H1 (cell line): ENCODE measurements around the gene EXD3. TPM values are rescaled to one million over a fixed set of nuclear protein-coding genes. Genes with fewer than 3 reads are reported as not detected.

Experiments used
- CTCF ChIA-PET: fragments of 300-600 bp; sonication (Branson Sonifier 250); formaldehyde crosslinking; loops from one replicate; lab custom pipeline; 2021; ENCODE audit not compliant: partially characterized antibody; lab: Charles Lee
- POLR2A ChIA-PET: fragments of 300-600 bp; sonication (Branson Sonifier 250); formaldehyde crosslinking; loops from one replicate; lab custom pipeline; 2021; ENCODE audit warnings: inconsistent platforms; ENCODE audit not compliant: partially characterized antibody; lab: Charles Lee
- DNase-seq, 2 experiments: peaks; one replicate each; pipeline versions ENCODE4 v3.0.0 to v3.0.0-alpha.2; 2010 to 2022; ENCODE audit warnings: low spot score in 2 of 2, low read depth in 1 of 2, mixed read lengths in 1 of 2
- FAIRE-seq: peaks from 2 replicates; lab custom pipeline; 2011; peaks lifted over from hg19 to GRCh38; lab: Jason Lieb, UNC
- H2AFZ ChIP-seq: 2 replicates; pipeline ENCODE4 v1.8.1; 2012; ENCODE audit warnings: low read length, inconsistent platforms
- H2AK5ac ChIP-seq: 2 replicates; pipeline ENCODE4 v1.6.1; 2013; ENCODE audit warnings: low read depth, low read length
- H2BK120ac ChIP-seq: replicated peaks from 2 replicates; pipeline ENCODE3; 2013; ENCODE audit warnings: low read depth, low read length, inconsistent platforms
- H2BK12ac ChIP-seq: 2 replicates; pipeline ENCODE4 v1.6.1; 2013; ENCODE audit warnings: low read depth, low read length
- H2BK15ac ChIP-seq: 2 replicates; pipeline ENCODE4 v1.6.1; 2013; ENCODE audit warnings: low read length
- H2BK20ac ChIP-seq: 2 replicates; pipeline ENCODE4 v1.6.1; 2013; ENCODE audit warnings: low read length
- H2BK5ac ChIP-seq: 2 replicates; pipeline ENCODE4 v1.6.1; 2013; ENCODE audit warnings: low read depth, low read length
- H3K14ac ChIP-seq: 2 replicates; pipeline ENCODE4 v1.6.1; 2013; ENCODE audit warnings: inconsistent platforms; ENCODE audit not compliant: insufficient read length
- H3K18ac ChIP-seq: 2 replicates; pipeline ENCODE4 v1.6.1; 2013; ENCODE audit warnings: low read length; ENCODE audit errors: extremely low read depth
- H3K23ac ChIP-seq: 2 replicates; pipeline ENCODE4 v1.6.1; 2013; ENCODE audit warnings: inconsistent platforms; ENCODE audit not compliant: insufficient read length
- H3K23me2 ChIP-seq: 2 replicates; pipeline ENCODE4 v1.6.1; 2013; ENCODE audit warnings: low read depth, low read length
- H3K27ac ChIP-seq: 2 replicates; pipeline ENCODE4 v1.6.1; 2011; ENCODE audit warnings: low read depth, low read length, inconsistent platforms
- H3K27me3 ChIP-seq, 4 experiments: replicated peaks in 1 of 4; 1 replicate in 1 of 4; 2 replicates in 3 of 4; pipeline versions ENCODE4 v1.6.1 to v1.8.1; 2011 to 2013; ENCODE audit warnings: low read length in 3 of 4, mild to moderate bottlenecking in 3 of 4, inconsistent platforms in 2 of 4, mixed read lengths in 2 of 4, moderate library complexity in 1 of 4; ENCODE audit not compliant: control insufficient read depth in 3 of 4, insufficient read depth in 3 of 4; ENCODE audit errors: extremely low read depth in 1 of 4
- H3K36me3 ChIP-seq, 4 experiments: 2 replicates each; pipeline versions ENCODE4 v1.6.1 to v1.8.1; 2011 to 2013; ENCODE audit warnings: mild to moderate bottlenecking in 4 of 4, low read length in 3 of 4, moderate library complexity in 2 of 4, control low read depth in 1 of 4, inconsistent platforms in 1 of 4; ENCODE audit not compliant: insufficient read depth in 4 of 4, control insufficient read depth in 2 of 4
- H3K4ac ChIP-seq: replicated peaks from 2 replicates; pipeline ENCODE3; 2013; ENCODE audit warnings: low read length, low read depth, mixed read lengths, inconsistent platforms; ENCODE audit not compliant: insufficient read length
- H3K4me1 ChIP-seq, 4 experiments: replicated peaks in 1 of 4; 1 replicate in 1 of 4; 2 replicates in 3 of 4; pipeline versions ENCODE4 v1.6.1 to v1.8.1; 2011 to 2013; ENCODE audit warnings: low read length in 3 of 4, inconsistent platforms in 2 of 4, mixed read lengths in 1 of 4; ENCODE audit not compliant: insufficient read depth in 4 of 4, control insufficient read depth in 3 of 4
- H3K4me2 ChIP-seq, 2 experiments: 2 replicates each; pipeline versions ENCODE4 v1.6.1 to v1.8.1; 2011 to 2013; ENCODE audit warnings: low read depth in 2 of 2, low read length in 2 of 2, control low read depth in 1 of 2, inconsistent platforms in 1 of 2, mild to moderate bottlenecking in 1 of 2; ENCODE audit not compliant: insufficient read depth in 1 of 2
- H3K4me3 ChIP-seq, 4 experiments: fragments of 200-600, 300-600 bp in 1 of 4; sonication (generic), shearing (Covaris generic), sonication (Bioruptor Twin) in 1 of 4; 2 replicates each; pipeline versions ENCODE4 v1.5.1 to v1.8.1; 2011 to 2016; ENCODE audit warnings: low read length in 4 of 4, low read depth in 3 of 4, control low read depth in 2 of 4, inconsistent platforms in 2 of 4, mild to moderate bottlenecking in 2 of 4, mixed read lengths in 1 of 4, moderate library complexity in 1 of 4; ENCODE audit not compliant: insufficient read depth in 2 of 4; ENCODE audit errors: extremely low read depth in 1 of 4
- H3K56ac ChIP-seq: replicated peaks from 2 replicates; pipeline ENCODE3; 2013; ENCODE audit warnings: low read depth, mild to moderate bottlenecking, mixed read lengths, low read length, inconsistent platforms; ENCODE audit not compliant: insufficient read length
- H3K79me1 ChIP-seq: 2 replicates; pipeline ENCODE4 v1.6.1; 2013; ENCODE audit warnings: low read depth, low read length, control low read depth
- H3K79me2 ChIP-seq, 2 experiments: 2 replicates each; pipeline versions ENCODE4 v1.6.1 to v1.8.1; 2012 to 2013; ENCODE audit warnings: low read length in 2 of 2, mild to moderate bottlenecking in 2 of 2, inconsistent platforms in 1 of 2; ENCODE audit not compliant: insufficient read depth in 2 of 2, control insufficient read depth in 1 of 2
- H3K9ac ChIP-seq, 4 experiments: replicated peaks in 1 of 4; 1 replicate in 1 of 4; 2 replicates in 3 of 4; pipeline versions ENCODE4 v1.6.1 to v1.8.1; 2011 to 2013; ENCODE audit warnings: low read depth in 3 of 4, low read length in 3 of 4, control low read depth in 2 of 4, mild to moderate bottlenecking in 2 of 4, moderate library complexity in 2 of 4, inconsistent platforms in 1 of 4; ENCODE audit errors: extremely low read depth in 1 of 4
- H3K9me3 ChIP-seq, 2 experiments: 2 replicates each; pipeline versions ENCODE4 v1.6.1 to v1.8.1; 2012 to 2013; ENCODE audit warnings: mild to moderate bottlenecking in 2 of 2, moderate library complexity in 2 of 2, control low read depth in 1 of 2, inconsistent platforms in 1 of 2, low read depth in 1 of 2, low read length in 1 of 2, mixed read lengths in 1 of 2; ENCODE audit not compliant: insufficient read depth in 2 of 2
- H4K20me1 ChIP-seq, 2 experiments: replicated peaks in 1 of 2; 2 replicates each; pipeline versions ENCODE3 to v1.8.1; 2011 to 2013; ENCODE audit warnings: inconsistent platforms in 2 of 2, low read length in 2 of 2, mild to moderate bottlenecking in 1 of 2; ENCODE audit not compliant: insufficient read depth in 2 of 2, control insufficient read depth in 1 of 2
- H4K5ac ChIP-seq: 2 replicates; pipeline ENCODE4 v1.6.1; 2013; ENCODE audit warnings: low read length, low read depth, mixed read lengths, inconsistent platforms; ENCODE audit not compliant: insufficient read length
- H4K8ac ChIP-seq: 2 replicates; pipeline ENCODE4 v1.8.0; 2013; ENCODE audit warnings: mild to moderate bottlenecking, moderate library complexity, low read length, inconsistent platforms; ENCODE audit not compliant: insufficient read depth; ENCODE audit errors: extremely low read depth
- H4K91ac ChIP-seq: replicated peaks from 2 replicates; pipeline ENCODE3; 2013; ENCODE audit warnings: low read length, mixed read lengths, inconsistent platforms; ENCODE audit not compliant: insufficient read length
- ASH2L ChIP-seq: fragments of 200-600, 300-600 bp; sonication (generic); IDR thresholded peaks from one replicate; pipeline ENCODE4 v1.7.1; 2017; ENCODE audit warnings: low read length
- BRCA1 ChIP-seq: IDR thresholded peaks from 2 replicates; pipeline ENCODE4 v1.6.1; 2012; ENCODE audit warnings: low read depth, low read length, improper control_type of control experiment
- CEBPB ChIP-seq: IDR thresholded peaks from 2 replicates; pipeline ENCODE4 v1.6.1; 2012; ENCODE audit warnings: low read depth, low read length
- CTBP2 ChIP-seq: IDR thresholded peaks from 2 replicates; pipeline ENCODE4 v1.7.0; 2011; ENCODE audit warnings: borderline replicate concordance, mild to moderate bottlenecking, moderate library complexity, mixed read lengths, low read length; ENCODE audit not compliant: insufficient read depth, insufficient read length
- EGR1 ChIP-seq: IDR thresholded peaks from 2 replicates; pipeline ENCODE4 v1.6.1; 2011; ENCODE audit warnings: low read depth, low read length, borderline replicate concordance
- EP300 ChIP-seq, 2 experiments: IDR thresholded peaks; 1 replicate in 1 of 2; 2 replicates in 1 of 2; pipeline ENCODE4 v1.6.1; 2011 to 2012; ENCODE audit warnings: low read depth in 2 of 2, low read length in 2 of 2, mild to moderate bottlenecking in 2 of 2, borderline replicate concordance in 1 of 2, inconsistent platforms in 1 of 2, moderate library complexity in 1 of 2
- RAD21 ChIP-seq, 2 experiments: IDR thresholded peaks in 1 of 2; conservative IDR thresholded peaks in 1 of 2; 2 replicates each; pipeline ENCODE4 v1.6.1; 2011; ENCODE audit warnings: low read depth in 2 of 2, low read length in 2 of 2, improper control_type of control experiment in 1 of 2, inconsistent platforms in 1 of 2, mild to moderate bottlenecking in 1 of 2, moderate library complexity in 1 of 2
- SAP30 ChIP-seq: fragments of 300-600 bp; sonication (generic); IDR thresholded peaks from 2 replicates; pipeline ENCODE4 v1.7.1; 2012; ENCODE audit warnings: low read length, moderate library complexity, mild to moderate bottlenecking, inconsistent platforms; ENCODE audit not compliant: insufficient read depth, insufficient replicate concordance
- SP4 ChIP-seq: IDR thresholded peaks from 2 replicates; pipeline ENCODE4 v1.6.1; 2012; ENCODE audit warnings: low read length, inconsistent platforms
- SRF ChIP-seq: IDR thresholded peaks from 2 replicates; pipeline ENCODE4 v1.6.1; 2011; ENCODE audit warnings: mild to moderate bottlenecking, low read depth, low read length, moderate library complexity
- TAF7 ChIP-seq: optimal IDR thresholded peaks from 2 replicates; pipeline ENCODE3; 2011; ENCODE audit warnings: low read depth, mild to moderate bottlenecking, inconsistent platforms, low read length, moderate library complexity, borderline replicate concordance
- YY1 ChIP-seq: IDR thresholded peaks from 2 replicates; pipeline ENCODE4 v1.6.1; 2011; ENCODE audit warnings: low read depth, mild to moderate bottlenecking, low read length
- WGBS, 2 experiments: shearing (Covaris generic) in 1 of 2; methylation state at CpG; one replicate each; pipeline versions ENCODE4 v1.1.6 to v1.1.7; 2013 to 2015; ENCODE audit warnings: low lambda C conversion rate in 2 of 2, mixed read lengths in 2 of 2, inconsistent platforms in 1 of 2, low coverage in 1 of 2, missing lambda C conversion rate in 1 of 2; ENCODE audit not compliant: insufficient replicate concordance in 2 of 2, insufficient coverage in 1 of 2, insufficient read length in 1 of 2; ENCODE audit errors: extremely low coverage in 1 of 2, missing lambda C conversion rate in 1 of 2; 5-methylcytosine and 5-hydroxymethylcytosine counted together
- polyA plus RNA-seq, 7 experiments: library from polyadenylated mRNA; depleted of rRNA in 3 of 7; stranded (reverse) in 5 of 7; unstranded in 2 of 7; fragments of >200 nt in 5 of 7; fragments of 200-250 nt in 2 of 7; gene quantifications; 1 replicate in 5 of 7; 2 replicates in 1 of 7; 4 replicates in 1 of 7; pipeline versions ENCODE4 v1.2.1 to v1.2.3, GENCODE V29; 2011 to 2013; ENCODE audit warnings: missing spikeins in 2 of 7, mixed read lengths in 2 of 7
- total RNA-seq: library from RNA; stranded (reverse); fragmentation: NEBNext Ultra II Directional; extraction: Animal tissue kit (Norgen Biotek cat#: 25700); gene quantifications from 2 replicates; pipeline ENCODE4 v1.2.1, GENCODE V29; 2021

Gene EXD3
- total and polyA plus RNA-seq, 2 of the 8 experiments (the other 6 are each of a cell fraction or from before 2014, with no cell fraction given) = 7.2 to 9.4 TPM

- H3K18ac ChIP-seq = no peak overlapping the region; the same call in 1 of the 2 replicates
- no peaks in the 10 kb centered on the region for H3K36me3 ChIP-seq
- H3K4me2 ChIP-seq = peak overlapping the region in 1 of 2 experiments; percentile 26; a peak in 1 of 4 replicates
- FAIRE-seq (no peak), DNase-seq (peak in 1 of 2 experiments; percentile 49)
- H4K5ac ChIP-seq = no peak overlapping the region
- H2BK5ac ChIP-seq = no peak overlapping the region
- H2AK5ac ChIP-seq = no peak overlapping the region
- H3K4me3 ChIP-seq = no peak overlapping the region; a peak in 1 of 8 replicates
- H4K20me1 ChIP-seq = no peaks in the 10 kb centered on the region
- H2AFZ ChIP-seq = no peak overlapping the region
- H2BK15ac ChIP-seq = peak overlapping the region; percentile 46; the same call in 1 of the 2 replicates
- H2BK12ac ChIP-seq = no peak overlapping the region
- H3K4me1 ChIP-seq = peaks cover 0 to 35% (median 15%) of the 10 kb centered on the region in 4 experiments; a peak in 6 of 7 replicates
- POLR2A ChIA-PET = interaction anchor here (1.0 to 11.9 kb wide), 7 partner anchors 8 to 276 kb away, joined by 3 to 129 read pairs (median 3); partner anchors contain the start of genes NRARP and TUBB4B
- peaks cover 0 to 4% (median 0%) of the 10 kb centered on the region in 4 experiments; a peak in 2 of 7 replicates for H3K27me3 ChIP-seq
- no peaks in the 10 kb centered on the region for H3K9me3 ChIP-seq
- H2BK20ac ChIP-seq = no peak overlapping the region
- CTCF ChIA-PET = interaction anchor here (1.1 to 5.7 kb wide), 6 partner anchors 14 to 127 kb away, joined by 3 to 55 read pairs (median 5); partner anchors contain the start of genes EXD3, NOXA1 and NRARP
- no peak overlapping the region for H3K23ac ChIP-seq
- no peak overlapping the region for H3K56ac ChIP-seq
- peak overlapping the region; percentile 28 for H4K8ac ChIP-seq
- no peaks in the 10 kb centered on the region for H3K79me2 ChIP-seq
- no peak overlapping the region for H3K14ac ChIP-seq
- 95% methylated on average over 17 of the region's 19 CpGs; no CpG with 5 or more reads in 1 of the 2 experiments for WGBS, 2 experiments
- no peaks in the 10 kb centered on the region for H3K79me1 ChIP-seq
- peak overlapping the region; percentile 42 for H4K91ac ChIP-seq
- no peak overlapping the region for H2BK120ac ChIP-seq
- H3K23me2 ChIP-seq = no peaks in the 10 kb centered on the region; the same call in 1 of the 2 replicates
- no peak overlapping the region for H3K9ac ChIP-seq
- no peak overlapping the region for H3K27ac ChIP-seq
- no peak overlapping the region for H3K4ac ChIP-seq
- TF ChIP-seq SAP30 = no peak
- no peak for TF ChIP-seq SRF
- TF ChIP-seq CTBP2 = no peak
- no peak for TF ChIP-seq CEBPB
- TF ChIP-seq YY1 = no peak
- no peak for TF ChIP-seq SP4
- no peak for TF ChIP-seq EGR1
- no peak for TF ChIP-seq RAD21 (IDR thresholded peaks at IDR 0.05 in 1 of 2, conservative IDR thresholded peaks at IDR 0.05 in 1 of 2; ENCODE audit: low read depth in 2 of 2, low read length in 2 of 2)
- TF ChIP-seq TAF7 = no peak
- no peak for TF ChIP-seq EP300 (IDR thresholded peaks at IDR 0.05; ENCODE audit: borderline replicate concordance in 1 of 2, low read depth in 2 of 2, low read length in 2 of 2)
- no peak for TF ChIP-seq BRCA1
- TF ChIP-seq ASH2L = no peak
These were observed 105.8 kb downstream of the EXD3 start for GRCh38 chr9:137317021-137317717.
